Measurements from ENCODE around the gene S100PBP.

The S100PBP gene

GRCh38 chr1:32830092-32830852, 12.8 kb downstream of the S100PBP start:
- DNase-seq: no peak

DNA sequence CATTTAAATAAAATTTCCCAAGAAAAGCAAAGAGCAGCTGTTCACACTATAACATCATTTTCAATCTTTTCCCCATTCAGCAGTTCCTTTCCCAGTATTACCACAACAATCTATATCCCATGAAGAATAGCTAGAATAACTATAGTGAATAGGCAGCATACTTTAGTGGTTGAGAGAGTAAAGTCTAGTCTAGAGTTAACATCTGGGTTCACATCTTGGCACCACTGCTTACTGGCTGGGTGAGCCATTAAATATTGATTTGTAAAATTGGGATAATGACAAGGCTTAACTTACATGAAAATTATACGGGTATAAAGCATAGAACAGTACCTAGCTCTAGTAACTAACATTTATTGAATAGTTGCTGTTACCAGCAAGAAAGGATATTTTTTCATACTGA, 14.4 kb downstream of the S100PBP start:
- no peak for DNase-seq

- no peak for DNase-seq
These were observed 31.1 kb downstream of the S100PBP start for GRCh38 chr1:32848354-32849063.

DNA sequence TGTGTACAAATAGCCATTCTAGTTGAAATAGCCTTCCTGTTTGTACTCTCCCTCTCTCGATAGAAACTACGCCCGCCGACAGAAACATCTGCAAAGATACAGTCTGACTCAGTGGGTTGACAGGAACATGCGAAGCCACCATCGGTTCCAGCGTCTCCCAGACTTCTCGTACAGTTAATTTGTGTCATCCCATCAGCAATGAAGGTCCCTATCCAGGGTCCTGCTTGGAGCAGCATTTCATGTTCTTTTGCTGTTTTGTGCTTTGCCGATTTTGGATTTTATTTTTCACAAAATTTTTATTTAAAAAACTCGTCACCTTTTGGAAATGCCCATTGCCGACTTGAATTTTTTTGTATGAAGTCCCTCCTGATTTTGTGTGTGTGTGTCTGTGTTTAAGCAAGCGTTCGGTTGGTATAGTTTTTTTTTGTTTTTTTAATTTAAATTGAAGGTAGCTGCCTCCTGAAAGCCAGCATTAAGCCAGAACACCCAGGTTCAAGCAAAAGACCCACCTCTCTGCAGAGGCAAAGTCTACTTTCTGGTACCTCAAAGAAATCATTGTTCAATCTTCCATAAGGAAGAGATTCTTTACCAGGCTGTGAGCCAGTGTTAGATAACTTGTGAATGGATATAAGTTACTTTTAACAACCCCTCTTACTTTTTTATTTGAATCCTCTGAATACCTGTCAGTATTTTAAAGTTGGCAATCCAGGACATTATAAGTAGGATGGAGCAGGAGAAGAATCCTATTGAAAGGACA, 38.6 kb downstream of the S100PBP start:
- DNase-seq: no peak

DNA sequence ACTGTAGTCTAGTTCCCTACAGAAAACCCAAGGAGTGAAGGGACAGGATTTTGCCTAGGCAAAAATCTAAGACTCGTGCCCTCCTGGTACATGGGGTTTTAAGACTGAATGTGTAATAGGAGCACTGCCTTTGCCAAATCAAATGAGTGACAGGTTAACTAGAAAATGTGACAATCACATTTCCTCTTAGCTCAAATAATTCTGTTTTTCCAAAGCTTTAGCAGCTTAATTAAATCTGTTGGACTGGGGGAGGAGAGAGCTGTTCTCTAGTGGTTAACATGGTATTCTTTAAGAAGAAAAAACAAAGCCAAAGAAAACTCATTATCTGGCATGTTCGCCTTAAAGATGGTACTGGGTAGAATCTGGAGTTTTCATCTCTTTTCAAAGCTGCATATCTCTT, 40.7 kb downstream of the S100PBP start:
- no peak for DNase-seq

GRCh38 chr1:32858791-32859190, 41.3 kb downstream of the S100PBP start:
- no peak for DNase-seq

- DNase-seq: no peak
These were observed 42.5 kb downstream of the S100PBP start for GRCh38 chr1:32859915-32860314.

DNA sequence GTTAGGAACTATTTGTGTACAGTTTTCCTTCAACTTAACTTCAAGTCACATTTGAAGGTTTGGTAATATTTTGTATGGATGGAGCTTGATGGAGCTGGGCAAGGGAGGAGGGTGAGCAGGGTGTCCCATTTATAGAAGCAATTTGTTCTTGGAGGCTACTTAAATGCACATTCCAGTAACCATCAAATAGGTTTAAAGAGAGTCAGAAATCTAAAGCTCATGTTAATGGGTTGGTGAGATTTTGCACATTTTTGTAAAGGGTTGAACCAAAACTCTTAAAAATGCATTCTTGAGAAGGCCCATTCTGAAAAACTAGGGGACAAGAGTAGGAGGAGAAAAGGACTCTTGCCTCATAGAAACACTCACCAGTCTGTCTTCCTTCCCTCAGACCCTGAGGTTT, 43.1 kb downstream of the S100PBP start:
- DNase-seq: no peak

GRCh38 chr1:32861904-32862695, 44.6 kb downstream of the S100PBP start:
- DNase-seq: no peak

DNA sequence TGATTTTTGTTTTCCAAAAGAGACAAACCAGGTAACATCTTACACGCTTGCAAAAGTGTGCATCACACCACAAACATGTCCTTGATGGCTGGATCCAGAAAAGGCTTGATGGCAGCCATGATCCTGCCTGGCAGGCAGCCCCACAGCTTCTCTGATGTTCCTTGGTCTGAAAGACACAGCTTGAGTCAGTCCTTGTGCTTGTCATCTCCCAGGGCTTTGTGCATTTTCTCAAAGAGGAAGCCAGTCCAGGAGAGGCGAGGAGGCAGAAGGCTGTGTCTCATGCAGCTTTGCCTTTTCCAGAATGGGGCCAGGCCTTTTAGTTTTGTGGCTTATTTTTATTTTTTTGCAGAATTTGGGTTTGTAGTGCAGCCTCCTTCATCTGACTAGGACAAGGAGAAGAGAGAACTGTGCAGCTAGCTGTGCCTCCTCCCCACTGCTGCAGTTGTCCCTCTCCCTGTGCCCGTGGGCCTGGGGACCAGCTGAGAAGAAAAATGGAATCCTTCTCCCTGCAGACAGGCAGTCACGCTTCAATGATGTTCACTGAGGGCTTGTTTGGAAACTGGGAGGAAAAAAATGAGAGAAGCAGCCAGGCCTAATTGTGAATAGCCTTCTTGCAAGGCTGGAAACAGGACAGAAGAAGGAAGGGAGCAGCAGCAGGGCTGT, 45.9 kb downstream of the S100PBP start:
- DNase-seq: no peak

DNA sequence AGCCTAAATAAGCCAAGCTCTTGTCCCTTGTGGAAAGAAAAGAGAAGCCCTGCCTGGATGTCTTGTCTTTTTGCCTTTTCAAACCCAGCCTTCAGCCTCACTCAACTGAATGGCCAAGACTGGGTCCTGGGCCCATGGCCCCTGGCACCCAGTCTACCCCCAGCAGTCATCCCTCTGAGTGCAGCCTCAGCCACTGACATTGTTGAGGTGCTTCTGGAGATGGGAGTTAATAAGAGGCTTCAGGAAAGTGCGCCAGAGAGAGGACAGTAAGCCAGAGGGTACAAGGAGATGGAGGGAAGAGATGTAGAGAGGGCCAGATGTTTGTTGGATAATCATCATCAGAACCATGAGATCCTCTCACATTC, 46.4 kb downstream of the S100PBP start:
- DNase-seq: no peak

DNA sequence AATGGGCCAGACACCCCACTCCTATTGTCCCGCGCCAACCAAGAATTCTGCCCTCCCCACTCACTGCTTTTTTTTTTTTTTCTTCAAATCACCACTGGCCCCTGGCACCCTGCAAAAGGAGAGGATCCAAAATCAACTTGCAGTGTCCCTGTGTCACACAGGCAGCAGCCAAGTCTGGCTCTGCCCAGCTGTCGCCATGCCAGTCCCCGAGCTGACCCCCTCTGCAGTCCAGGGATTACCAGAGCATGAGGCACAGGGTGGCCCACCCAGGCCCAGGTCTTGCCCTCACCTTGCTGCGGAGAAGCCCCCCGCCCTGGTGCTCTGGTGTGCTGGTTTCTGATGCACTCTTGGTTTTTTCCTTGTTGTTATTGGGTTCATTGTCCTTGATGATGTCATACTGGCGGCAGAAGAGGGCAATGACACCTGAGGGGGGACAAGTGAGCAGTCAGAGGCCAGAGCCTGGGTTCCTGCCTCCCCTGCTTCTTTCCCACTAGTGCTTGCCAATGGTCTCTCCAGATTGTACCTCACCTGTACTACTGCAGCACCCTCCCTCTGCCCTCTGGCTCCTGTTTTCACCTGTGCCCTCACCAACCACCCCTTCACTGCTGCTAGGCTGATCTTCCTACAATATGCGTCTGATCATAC, 47.0 kb downstream of the S100PBP start:
- no peak for DNase-seq

GRCh38 chr1:32865639-32866405, 48.4 kb downstream of the S100PBP start:
- no peak for DNase-seq

- DNase-seq: no peak
These were observed 49.7 kb downstream of the S100PBP start for GRCh38 chr1:32867151-32867550.

DNA sequence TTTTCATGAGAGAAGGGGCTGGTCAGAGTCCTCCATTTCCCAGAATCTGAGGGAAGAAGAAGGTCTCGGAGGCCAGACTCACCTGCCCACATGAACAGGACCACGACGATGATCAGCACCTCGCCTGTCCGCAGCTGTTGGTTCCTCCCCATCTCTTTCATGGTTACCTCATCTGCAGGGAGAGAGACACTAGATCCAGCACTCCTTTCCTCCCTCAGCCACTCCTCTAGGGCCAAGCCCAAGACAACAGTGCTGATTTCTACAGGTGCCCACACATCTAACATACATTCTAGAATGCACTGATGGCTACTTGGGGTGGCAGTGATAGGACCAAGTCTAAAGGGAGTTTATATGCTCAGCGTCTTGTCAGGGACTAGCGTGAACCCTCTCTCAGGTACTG, 50.2 kb downstream of the S100PBP start:
- DNase-seq: no peak

- no peak for DNase-seq
These were observed 50.6 kb downstream of the S100PBP start for GRCh38 chr1:32868085-32868484.

DNA sequence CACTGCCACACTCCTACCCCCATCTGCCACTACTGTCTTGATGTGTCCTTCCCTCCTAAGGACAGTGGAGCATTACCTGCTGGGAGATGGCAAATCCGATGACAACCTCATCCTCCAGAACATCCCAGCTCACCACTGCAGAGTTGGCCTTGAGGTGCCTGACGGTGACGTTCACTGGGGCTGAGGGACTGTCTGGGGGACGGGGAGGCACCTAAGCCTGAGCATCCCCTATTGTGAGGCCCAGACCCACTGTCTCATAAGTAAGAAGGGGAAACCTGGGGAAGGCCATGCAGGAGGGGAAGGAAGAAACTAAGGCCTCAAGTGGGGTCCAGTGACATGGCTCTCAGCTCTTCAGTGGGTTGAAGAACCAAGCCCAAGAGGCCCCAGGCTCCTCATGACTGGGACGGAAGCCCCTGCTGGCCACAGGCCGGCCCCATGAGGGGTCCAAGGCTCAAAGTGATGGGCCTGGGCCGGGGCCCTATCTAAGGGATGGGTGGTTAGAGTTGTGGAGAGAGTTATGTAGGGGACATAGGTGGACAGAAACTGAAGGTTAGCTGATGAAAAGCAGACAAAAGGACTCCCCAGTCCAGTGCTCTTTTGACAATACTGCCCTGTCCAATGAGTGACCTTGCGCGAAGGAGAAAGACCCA, 51.5 kb downstream of the S100PBP start:
- no peak for DNase-seq

DNA sequence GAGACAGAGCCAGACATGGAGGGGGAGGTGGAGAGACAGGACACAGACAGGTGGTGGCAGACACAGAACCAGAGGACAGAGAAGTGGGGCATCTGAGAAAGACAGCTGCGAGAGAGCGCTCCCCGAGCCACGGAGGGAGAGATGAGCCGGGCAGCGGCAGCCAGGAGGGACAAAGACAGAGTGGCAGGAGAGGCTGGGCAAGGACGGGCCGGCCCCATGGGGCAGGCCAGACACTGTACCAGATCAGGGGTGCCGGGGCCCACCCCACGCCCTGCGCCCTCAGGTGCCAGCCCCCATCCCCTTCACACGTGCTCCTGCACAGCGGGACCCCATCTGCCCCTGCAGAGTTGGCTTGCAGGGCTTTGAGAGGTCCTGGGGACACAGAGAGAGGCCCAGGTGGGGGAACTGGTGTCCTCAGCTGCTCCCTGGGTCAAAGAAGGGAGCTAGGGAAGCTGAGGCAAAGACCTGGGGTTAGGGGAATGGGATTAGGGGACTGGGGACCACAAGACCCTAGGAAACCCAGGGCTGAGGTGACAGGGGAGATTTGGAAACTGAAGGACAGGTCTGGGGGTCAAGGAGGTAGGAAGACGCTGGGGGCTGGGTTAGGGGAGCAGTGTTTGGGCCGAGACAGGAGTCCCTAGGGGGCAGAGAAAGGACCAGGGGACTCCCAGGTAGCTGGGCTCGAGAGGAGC, 52.6 kb downstream of the S100PBP start:
- DNase-seq: no peak

GRCh38 chr1:32870615-32871363, 53.3 kb downstream of the S100PBP start, which contains the start of gene FNDC5:
FNDC5 (minus strand) TSS chr1:32870912.
- DNase-seq: no peak
